ENCODE data around the gene WDR27.

The WDR27 gene

GRCh38 chr6:169701954-169702839 is at the start of gene WDR27, which contains the start of gene C6orf120:
WDR27 (minus strand) TSS chr6:169702029; CDS start chr6:169689005, 13,024 bp downstream.
C6orf120 (plus strand) TSS chr6:169702126; CDS start chr6:169702460, 334 bp downstream.
- Histone ChIP-seq H3K4me3 (ENCODE audit: low read length) (peak within 1 kb of the TSS; percentile 81), H3K27ac (ENCODE audit: low read depth, low read length) (peak within 1 kb of the TSS; percentile 97), H3K4me1 (ENCODE audit: control insufficient read depth, insufficient read depth, low read length) (peaks cover 23% of the 10 kb centered on the region), H3K9ac (ENCODE audit: low read length) (peak within 1 kb of the TSS; percentile 86), H3K27me3 (ENCODE audit: control insufficient read depth, insufficient read depth, low read length) (no peaks in the 10 kb centered on the region), H3K36me3 (ENCODE audit: control insufficient read depth, insufficient read depth, low read length) (no peaks in the 10 kb centered on the region)

- Histone ChIP-seq H3K36me3 (ENCODE audit: control insufficient read depth, insufficient read depth, low read length) (no peaks in the 10 kb centered on the region), H3K4me1 (ENCODE audit: control insufficient read depth, insufficient read depth, low read length) (peaks cover 10% of the 10 kb centered on the region), H3K4me3 (ENCODE audit: low read length) (no peak overlapping the region), H3K9ac (ENCODE audit: low read length) (no peak overlapping the region), H3K27me3 (ENCODE audit: control insufficient read depth, insufficient read depth, low read length) (no peaks in the 10 kb centered on the region), H3K27ac (ENCODE audit: low read depth, low read length) (no peak overlapping the region)
Observed at GRCh38 chr6:169746556-169746955, 44.7 kb upstream of the WDR27 start.

GRCh38 chr6:169745405-169745804 is 43.6 kb upstream of the WDR27 start:
- no peaks in the 10 kb centered on the region for H3K36me3 ChIP-seq (ENCODE audit: control insufficient read depth, insufficient read depth, low read length)
- peaks cover 5% of the 10 kb centered on the region for H3K4me1 ChIP-seq (ENCODE audit: control insufficient read depth, insufficient read depth, low read length)
- H3K9ac ChIP-seq (ENCODE audit: low read length), result no peak overlapping the region
- H3K27ac ChIP-seq (ENCODE audit: low read depth, low read length), result no peak overlapping the region
- no peaks in the 10 kb centered on the region for H3K27me3 ChIP-seq (ENCODE audit: control insufficient read depth, insufficient read depth, low read length)
- no peak overlapping the region for H3K4me3 ChIP-seq (ENCODE audit: low read length)

GRCh38 chr6:169741344-169741743 is 39.5 kb upstream of the WDR27 start:
- Histone ChIP-seq H3K27ac (ENCODE audit: low read depth, low read length) (no peak overlapping the region), H3K36me3 (ENCODE audit: control insufficient read depth, insufficient read depth, low read length) (no peaks in the 10 kb centered on the region), H3K9ac (ENCODE audit: low read length) (no peak overlapping the region), H3K4me1 (ENCODE audit: control insufficient read depth, insufficient read depth, low read length) (no peaks in the 10 kb centered on the region), H3K27me3 (ENCODE audit: control insufficient read depth, insufficient read depth, low read length) (no peaks in the 10 kb centered on the region), H3K4me3 (ENCODE audit: low read length) (no peak overlapping the region)

GRCh38 chr6:169738976-169739529 is 37.2 kb upstream of the WDR27 start:
- Histone ChIP-seq H3K4me1 (ENCODE audit: control insufficient read depth, insufficient read depth, low read length) (no peaks in the 10 kb centered on the region), H3K27ac (ENCODE audit: low read depth, low read length) (no peak overlapping the region), H3K36me3 (ENCODE audit: control insufficient read depth, insufficient read depth, low read length) (no peaks in the 10 kb centered on the region), H3K4me3 (ENCODE audit: low read length) (no peak overlapping the region), H3K27me3 (ENCODE audit: control insufficient read depth, insufficient read depth, low read length) (no peaks in the 10 kb centered on the region), H3K9ac (ENCODE audit: low read length) (no peak overlapping the region)

- Histone ChIP-seq H3K27ac (ENCODE audit: low read depth, low read length) (no peak overlapping the region), H3K4me1 (ENCODE audit: control insufficient read depth, insufficient read depth, low read length) (no peaks in the 10 kb centered on the region), H3K27me3 (ENCODE audit: control insufficient read depth, insufficient read depth, low read length) (no peaks in the 10 kb centered on the region), H3K36me3 (ENCODE audit: control insufficient read depth, insufficient read depth, low read length) (no peaks in the 10 kb centered on the region), H3K9ac (ENCODE audit: low read length) (no peak overlapping the region), H3K4me3 (ENCODE audit: low read length) (no peak overlapping the region)
Observed at GRCh38 chr6:169738204-169738975, 36.6 kb upstream of the WDR27 start.

- peaks cover 3% of the 10 kb centered on the region for H3K4me1 ChIP-seq (ENCODE audit: control insufficient read depth, insufficient read depth, low read length)
- H3K4me3 ChIP-seq (ENCODE audit: low read length), result no peak overlapping the region
- H3K27me3 ChIP-seq (ENCODE audit: control insufficient read depth, insufficient read depth, low read length), result no peaks in the 10 kb centered on the region
- no peak overlapping the region for H3K27ac ChIP-seq (ENCODE audit: low read depth, low read length)
- H3K36me3 ChIP-seq (ENCODE audit: control insufficient read depth, insufficient read depth, low read length), result no peaks in the 10 kb centered on the region
- H3K9ac ChIP-seq (ENCODE audit: low read length), result no peak overlapping the region
Observed at GRCh38 chr6:169729961-169730360, 28.1 kb upstream of the WDR27 start.

GRCh38 chr6:169726963-169727362 is 25.1 kb upstream of the WDR27 start:
- Histone ChIP-seq H3K27ac (ENCODE audit: low read depth, low read length) (no peak overlapping the region), H3K9ac (ENCODE audit: low read length) (no peak overlapping the region), H3K4me1 (ENCODE audit: control insufficient read depth, insufficient read depth, low read length) (peaks cover 12% of the 10 kb centered on the region), H3K27me3 (ENCODE audit: control insufficient read depth, insufficient read depth, low read length) (no peaks in the 10 kb centered on the region), H3K36me3 (ENCODE audit: control insufficient read depth, insufficient read depth, low read length) (no peaks in the 10 kb centered on the region), H3K4me3 (ENCODE audit: low read length) (no peak overlapping the region)

- no peak overlapping the region for H3K9ac ChIP-seq (ENCODE audit: low read length)
- no peak overlapping the region for H3K27ac ChIP-seq (ENCODE audit: low read depth, low read length)
- no peaks in the 10 kb centered on the region for H3K36me3 ChIP-seq (ENCODE audit: control insufficient read depth, insufficient read depth, low read length)
- peaks cover 12% of the 10 kb centered on the region for H3K4me1 ChIP-seq (ENCODE audit: control insufficient read depth, insufficient read depth, low read length)
- no peaks in the 10 kb centered on the region for H3K27me3 ChIP-seq (ENCODE audit: control insufficient read depth, insufficient read depth, low read length)
- H3K4me3 ChIP-seq (ENCODE audit: low read length), result no peak overlapping the region
Observed at GRCh38 chr6:169726049-169726400, 24.2 kb upstream of the WDR27 start.

GRCh38 chr6:169725125-169726048 is 23.6 kb upstream of the WDR27 start:
- Histone ChIP-seq H3K27me3 (ENCODE audit: control insufficient read depth, insufficient read depth, low read length) (no peaks in the 10 kb centered on the region), H3K9ac (ENCODE audit: low read length) (no peak overlapping the region), H3K36me3 (ENCODE audit: control insufficient read depth, insufficient read depth, low read length) (no peaks in the 10 kb centered on the region), H3K27ac (ENCODE audit: low read depth, low read length) (peak overlapping the region; percentile 64), H3K4me1 (ENCODE audit: control insufficient read depth, insufficient read depth, low read length) (peaks cover 12% of the 10 kb centered on the region), H3K4me3 (ENCODE audit: low read length) (peak overlapping the region; percentile 58)

GRCh38 chr6:169724494-169725124 is 22.8 kb upstream of the WDR27 start, which contains the start of gene PHF10:
PHF10 (minus strand) TSS chr6:169724500; CDS start chr6:169723931, 569 bp downstream.
- no peaks in the 10 kb centered on the region for H3K27me3 ChIP-seq (ENCODE audit: control insufficient read depth, insufficient read depth, low read length)
- peaks cover 12% of the 10 kb centered on the region for H3K4me1 ChIP-seq (ENCODE audit: control insufficient read depth, insufficient read depth, low read length)
- peak within 1 kb of the TSS; percentile 54 for H3K9ac ChIP-seq (ENCODE audit: low read length)
- H3K4me3 ChIP-seq (ENCODE audit: low read length), result peak within 1 kb of the TSS; percentile 75
- H3K36me3 ChIP-seq (ENCODE audit: control insufficient read depth, insufficient read depth, low read length), result no peaks in the 10 kb centered on the region
- peak within 1 kb of the TSS; percentile 82 for H3K27ac ChIP-seq (ENCODE audit: low read depth, low read length)

All from rectal smooth muscle tissue (tissue), 1 donor.